ENCODE data around the gene MAEA.

The MAEA gene

GRCh38 chr4:1250527-1250812, 39.2 kb upstream of the MAEA start:
- WGBS (ENCODE audit: insufficient coverage), result 97% methylated on average over 4 of the region's 7 CpGs
- H3K9me3 ChIP-seq (ENCODE audit: control extremely low read depth in 1 of 5, control insufficient read depth in 4 of 5, insufficient read depth in 2 of 5, low read depth in 1 of 5, low read length in 4 of 5), result peaks cover 0 to 35% (median 16%) of the 10 kb centered on the region in 5 experiments
- peaks cover 0 to 2% (median 0%) of the 10 kb centered on the region in 5 experiments for H3K27me3 ChIP-seq (replicated peaks in 2 of 5; ENCODE audit: control insufficient read depth in 4 of 5, insufficient read depth in 5 of 5, low read length in 4 of 5)
- ChIA-PET CTCF (interaction anchor here (0.7 to 2.4 kb wide), 6 partner anchors 14 to 119 kb away, joined by 3 to 8 read pairs (median 4); partner anchors contain the start of gene UVSSA), POLR2A (interaction anchor here (3.6 kb wide), 1 partner anchor 96 kb away, joined by 26 read pairs; the partner anchor contains the start of gene UVSSA)
- DNase-seq, result no peak
- H3K4me1 ChIP-seq (ENCODE audit: control extremely low read depth in 1 of 4, control insufficient read depth in 4 of 4, insufficient read depth in 4 of 4, low read length in 3 of 4), result peaks cover 2 to 35% (median 29%) of the 10 kb centered on the region in 4 experiments
- peak overlapping the region in 4 of 7 experiments; percentile 65 to 88 (median 86) for H3K4me3 ChIP-seq (ENCODE audit: control insufficient read depth in 1 of 7, extremely low read depth in 1 of 7, insufficient read depth in 4 of 7, low read depth in 2 of 7, low read length in 6 of 7)
- H3K36me3 ChIP-seq (ENCODE audit: control insufficient read depth in 4 of 4, insufficient read depth in 4 of 4, low read length in 3 of 4), result peaks cover 0 to 16% (median 10%) of the 10 kb centered on the region in 4 experiments
- H3K27ac ChIP-seq (ENCODE audit: insufficient read depth in 1 of 2, low read depth in 1 of 2, low read length in 2 of 2, poor library complexity in 1 of 2, severe bottlenecking in 2 of 2), result peak overlapping the region in 1 of 2 experiments; percentile 84

- CTCF ChIA-PET, result interaction anchor here (0.7 to 2.4 kb wide), 6 partner anchors 10 to 120 kb away, joined by 3 to 8 read pairs (median 4); partner anchors contain the start of gene UVSSA
- Histone ChIP-seq H3K4me3 (ENCODE audit: control insufficient read depth in 1 of 7, extremely low read depth in 1 of 7, insufficient read depth in 4 of 7, low read depth in 2 of 7, low read length in 6 of 7) (no peak overlapping the region), H3K4me1 (ENCODE audit: control extremely low read depth in 1 of 4, control insufficient read depth in 4 of 4, insufficient read depth in 4 of 4, low read length in 3 of 4) (peaks cover 2 to 28% (median 23%) of the 10 kb centered on the region in 4 experiments), H3K27me3 (replicated peaks in 2 of 5; ENCODE audit: control insufficient read depth in 4 of 5, insufficient read depth in 5 of 5, low read length in 4 of 5) (peaks cover 0 to 2% (median 0%) of the 10 kb centered on the region in 5 experiments), H3K36me3 (ENCODE audit: control insufficient read depth in 4 of 4, insufficient read depth in 4 of 4, low read length in 3 of 4) (peaks cover 0 to 15% (median 8%) of the 10 kb centered on the region in 4 experiments), H3K27ac (ENCODE audit: insufficient read depth in 1 of 2, low read depth in 1 of 2, low read length in 2 of 2, poor library complexity in 1 of 2, severe bottlenecking in 2 of 2) (no peak overlapping the region), H3K9me3 (ENCODE audit: control extremely low read depth in 1 of 5, control insufficient read depth in 4 of 5, insufficient read depth in 2 of 5, low read depth in 1 of 5, low read length in 4 of 5) (peaks cover 0 to 38% (median 16%) of the 10 kb centered on the region in 5 experiments)
- 97% methylated on average over 30 of the region's 33 CpGs for WGBS (ENCODE audit: insufficient coverage)
- DNase-seq, result no peak
- POLR2A ChIA-PET, result interaction anchor here (0.6 to 0.9 kb wide), 2 partner anchors 11 to 46 kb away, joined by 3 to 4 read pairs; no protein-coding TSS in a partner anchor
These were observed 38.5 kb upstream of the MAEA start for GRCh38 chr4:1250921-1251772.

GRCh38 chr4:1251773-1252066, 38.0 kb upstream of the MAEA start:
- Histone ChIP-seq H3K9me3 (ENCODE audit: control extremely low read depth in 1 of 5, control insufficient read depth in 4 of 5, insufficient read depth in 2 of 5, low read depth in 1 of 5, low read length in 4 of 5) (peaks cover 0 to 38% (median 16%) of the 10 kb centered on the region in 5 experiments), H3K4me3 (ENCODE audit: control insufficient read depth in 1 of 7, extremely low read depth in 1 of 7, insufficient read depth in 4 of 7, low read depth in 2 of 7, low read length in 6 of 7) (no peak overlapping the region), H3K36me3 (ENCODE audit: control insufficient read depth in 4 of 4, insufficient read depth in 4 of 4, low read length in 3 of 4) (peaks cover 0 to 15% (median 8%) of the 10 kb centered on the region in 4 experiments), H3K4me1 (ENCODE audit: control extremely low read depth in 1 of 4, control insufficient read depth in 4 of 4, insufficient read depth in 4 of 4, low read length in 3 of 4) (peaks cover 0 to 23% (median 17%) of the 10 kb centered on the region in 4 experiments), H3K27me3 (replicated peaks in 2 of 5; ENCODE audit: control insufficient read depth in 4 of 5, insufficient read depth in 5 of 5, low read length in 4 of 5) (peaks cover 0 to 2% (median 0%) of the 10 kb centered on the region in 5 experiments), H3K27ac (ENCODE audit: insufficient read depth in 1 of 2, low read depth in 1 of 2, low read length in 2 of 2, poor library complexity in 1 of 2, severe bottlenecking in 2 of 2) (no peak overlapping the region)
- no peak for DNase-seq
- POLR2A ChIA-PET, result interaction anchor here (0.9 kb wide), 1 partner anchor 10 kb away, joined by 4 read pairs; no protein-coding TSS in a partner anchor
- CTCF ChIA-PET, result interaction anchor here (0.8 to 2.4 kb wide), 4 partner anchors 10 to 104 kb away, joined by 3 to 8 read pairs (median 5); partner anchors contain the start of gene UVSSA
- WGBS (ENCODE audit: insufficient coverage), result 91% methylated on average over 9 of the region's 11 CpGs

GRCh38 chr4:1252928-1253492, 36.7 kb upstream of the MAEA start:
- ChIA-PET POLR2A (no interaction called here), CTCF (no interaction called here)
- H3K9me3 ChIP-seq (ENCODE audit: control extremely low read depth in 1 of 5, control insufficient read depth in 4 of 5, insufficient read depth in 2 of 5, low read depth in 1 of 5, low read length in 4 of 5), result peaks cover 6 to 41% (median 16%) of the 10 kb centered on the region in 5 experiments
- no peak for DNase-seq
- 98% methylated on average over 5 of the region's 6 CpGs for WGBS (ENCODE audit: insufficient coverage)
- peaks cover 0 to 15% (median 8%) of the 10 kb centered on the region in 4 experiments for H3K36me3 ChIP-seq (ENCODE audit: control insufficient read depth in 4 of 4, insufficient read depth in 4 of 4, low read length in 3 of 4)
- peaks cover 0 to 12% (median 9%) of the 10 kb centered on the region in 4 experiments for H3K4me1 ChIP-seq (ENCODE audit: control extremely low read depth in 1 of 4, control insufficient read depth in 4 of 4, insufficient read depth in 4 of 4, low read length in 3 of 4)
- no peak overlapping the region for H3K27ac ChIP-seq (ENCODE audit: insufficient read depth in 1 of 2, low read depth in 1 of 2, low read length in 2 of 2, poor library complexity in 1 of 2, severe bottlenecking in 2 of 2)
- peaks cover 0 to 2% (median 0%) of the 10 kb centered on the region in 5 experiments for H3K27me3 ChIP-seq (replicated peaks in 2 of 5; ENCODE audit: control insufficient read depth in 4 of 5, insufficient read depth in 5 of 5, low read length in 4 of 5)
- H3K4me3 ChIP-seq (ENCODE audit: control insufficient read depth in 1 of 7, extremely low read depth in 1 of 7, insufficient read depth in 4 of 7, low read depth in 2 of 7, low read length in 6 of 7), result no peak overlapping the region

- CTCF ChIA-PET, result interaction anchor here (1.1 kb wide), 1 partner anchor 15 kb away, joined by 4 read pairs; no protein-coding TSS in a partner anchor
- POLR2A ChIA-PET, result no interaction called here
- Histone ChIP-seq H3K4me1 (ENCODE audit: control extremely low read depth in 1 of 4, control insufficient read depth in 4 of 4, insufficient read depth in 4 of 4, low read length in 3 of 4) (peaks cover 0 to 12% (median 9%) of the 10 kb centered on the region in 4 experiments), H3K27ac (ENCODE audit: insufficient read depth in 1 of 2, low read depth in 1 of 2, low read length in 2 of 2, poor library complexity in 1 of 2, severe bottlenecking in 2 of 2) (no peak overlapping the region), H3K4me3 (ENCODE audit: control insufficient read depth in 1 of 7, extremely low read depth in 1 of 7, insufficient read depth in 4 of 7, low read depth in 2 of 7, low read length in 6 of 7) (no peak overlapping the region), H3K27me3 (replicated peaks in 2 of 5; ENCODE audit: control insufficient read depth in 4 of 5, insufficient read depth in 5 of 5, low read length in 4 of 5) (peaks cover 0 to 2% (median 0%) of the 10 kb centered on the region in 5 experiments), H3K9me3 (ENCODE audit: control extremely low read depth in 1 of 5, control insufficient read depth in 4 of 5, insufficient read depth in 2 of 5, low read depth in 1 of 5, low read length in 4 of 5) (peaks cover 6 to 42% (median 16%) of the 10 kb centered on the region in 5 experiments), H3K36me3 (ENCODE audit: control insufficient read depth in 4 of 4, insufficient read depth in 4 of 4, low read length in 3 of 4) (peaks cover 0 to 15% (median 8%) of the 10 kb centered on the region in 4 experiments)
- 93% methylated on average over 5 of the region's 5 CpGs for WGBS (ENCODE audit: insufficient coverage)
- no peak for DNase-seq
These were observed 35.9 kb upstream of the MAEA start for GRCh38 chr4:1253831-1254230.

GRCh38 chr4:1255151-1255550, 34.5 kb upstream of the MAEA start:
- no peak for DNase-seq
- 100% methylated on average over 1 of the region's 4 CpGs for WGBS (ENCODE audit: insufficient coverage)
- H3K27me3 ChIP-seq (replicated peaks in 2 of 5; ENCODE audit: control insufficient read depth in 4 of 5, insufficient read depth in 5 of 5, low read length in 4 of 5), result peaks cover 0 to 2% (median 0%) of the 10 kb centered on the region in 5 experiments
- H3K4me1 ChIP-seq (ENCODE audit: control extremely low read depth in 1 of 4, control insufficient read depth in 4 of 4, insufficient read depth in 4 of 4, low read length in 3 of 4), result peaks cover 0 to 7% (median 3%) of the 10 kb centered on the region in 4 experiments
- H3K36me3 ChIP-seq (ENCODE audit: control insufficient read depth in 4 of 4, insufficient read depth in 4 of 4, low read length in 3 of 4), result peaks cover 0 to 15% (median 8%) of the 10 kb centered on the region in 4 experiments
- peaks cover 6 to 42% (median 16%) of the 10 kb centered on the region in 5 experiments for H3K9me3 ChIP-seq (ENCODE audit: control extremely low read depth in 1 of 5, control insufficient read depth in 4 of 5, insufficient read depth in 2 of 5, low read depth in 1 of 5, low read length in 4 of 5)
- no peak overlapping the region for H3K27ac ChIP-seq (ENCODE audit: insufficient read depth in 1 of 2, low read depth in 1 of 2, low read length in 2 of 2, poor library complexity in 1 of 2, severe bottlenecking in 2 of 2)
- ChIA-PET POLR2A (no interaction called here), CTCF (interaction anchor here (1.1 kb wide), 1 partner anchor 14 kb away, joined by 4 read pairs; no protein-coding TSS in a partner anchor)
- H3K4me3 ChIP-seq (ENCODE audit: control insufficient read depth in 1 of 7, extremely low read depth in 1 of 7, insufficient read depth in 4 of 7, low read depth in 2 of 7, low read length in 6 of 7), result no peak overlapping the region
